ENCODE results near the gene NBEA. TPM values are rescaled to one million over a fixed set of nuclear protein-coding genes. Genes with fewer than 3 reads are reported as not detected.

Gene NBEA
- total RNA-seq, 1 experiment from 2014 or later = 3.3 TPM

DNA sequence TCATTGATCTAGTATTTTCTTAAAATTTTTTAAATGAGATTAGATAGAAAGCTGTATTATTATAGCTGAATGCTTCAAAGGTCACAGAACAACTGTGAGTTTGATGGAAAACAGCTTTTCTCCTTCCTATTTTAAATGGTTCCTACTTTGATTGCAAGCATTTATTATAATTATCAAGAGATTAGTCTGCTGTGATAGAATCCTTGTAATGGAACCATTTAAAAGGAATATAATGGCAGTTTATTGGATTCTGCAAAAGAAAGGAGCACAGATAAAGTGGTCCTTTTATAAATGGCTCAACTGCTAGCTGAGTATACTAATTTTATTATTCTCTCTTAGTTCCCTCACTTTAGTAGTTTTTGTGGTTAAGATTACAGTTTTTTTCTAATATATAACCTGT lies 447.5 kb downstream of the NBEA start:
- in situ Hi-C loops (cut with HindIII; ENCODE audit: low pct_unique_long_range_greater_than_20kb, low sequenced_read_pairs) = no loop called here
- H3K4me3 ChIP-seq (ENCODE audit: low read depth in 2 of 2, low read length in 2 of 2) = no peak overlapping the region

DNA sequence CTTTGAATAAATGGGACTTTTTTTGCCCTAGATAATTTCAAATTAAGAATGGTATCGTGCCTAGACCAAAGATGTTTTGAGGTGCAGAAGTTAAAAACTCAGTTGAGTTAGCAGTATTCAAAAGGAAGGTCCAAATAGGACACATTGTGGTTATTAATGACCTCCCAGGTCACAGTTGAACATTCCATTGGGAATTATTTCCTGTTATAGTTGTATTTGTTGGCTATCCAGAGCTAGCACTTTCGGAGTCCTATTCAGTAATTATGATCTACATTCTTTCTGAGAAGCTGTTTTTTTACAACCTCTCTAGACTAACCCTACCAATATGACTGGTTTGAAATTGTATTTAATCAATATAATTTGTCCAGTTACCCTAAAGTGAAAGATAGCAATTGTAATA lies 450.7 kb downstream of the NBEA start:
- DNase-seq (ENCODE audit: low read depth, low spot score) = no peak
- no peaks in the 10 kb centered on the region for H3K27me3 ChIP-seq (ENCODE audit: control insufficient read depth, insufficient read depth, low read length)
- in situ Hi-C loops (cut with HindIII; ENCODE audit: low pct_unique_long_range_greater_than_20kb, low sequenced_read_pairs) = no loop called here
- ChIA-PET CTCF (no interaction called here), POLR2A (no interaction called here)
- intact Hi-C loops (cut with micrococcal nuclease; ENCODE audit: unreplicated experiment) = no loop called here
- H3K9me3 ChIP-seq (ENCODE audit: control insufficient read depth, insufficient read depth, low read depth, low read length) = no peaks in the 10 kb centered on the region
- no peak overlapping the region for H3K27ac ChIP-seq (ENCODE audit: low read length)
- BruUV-seq (replicated peaks) = no TSS peak
- no peak for ATAC-seq
- no peaks in the 10 kb centered on the region for H3K4me1 ChIP-seq (ENCODE audit: control insufficient read depth, insufficient read depth, low read length)
- H3K36me3 ChIP-seq (ENCODE audit: control insufficient read depth, insufficient read depth, low read length) = no peaks in the 10 kb centered on the region
- no peak for TF ChIP-seq POLR2AphosphoS5 (IDR thresholded peaks at IDR 0.05; ENCODE audit: low read depth, low read length)
- TF ChIP-seq, protein P1, sequence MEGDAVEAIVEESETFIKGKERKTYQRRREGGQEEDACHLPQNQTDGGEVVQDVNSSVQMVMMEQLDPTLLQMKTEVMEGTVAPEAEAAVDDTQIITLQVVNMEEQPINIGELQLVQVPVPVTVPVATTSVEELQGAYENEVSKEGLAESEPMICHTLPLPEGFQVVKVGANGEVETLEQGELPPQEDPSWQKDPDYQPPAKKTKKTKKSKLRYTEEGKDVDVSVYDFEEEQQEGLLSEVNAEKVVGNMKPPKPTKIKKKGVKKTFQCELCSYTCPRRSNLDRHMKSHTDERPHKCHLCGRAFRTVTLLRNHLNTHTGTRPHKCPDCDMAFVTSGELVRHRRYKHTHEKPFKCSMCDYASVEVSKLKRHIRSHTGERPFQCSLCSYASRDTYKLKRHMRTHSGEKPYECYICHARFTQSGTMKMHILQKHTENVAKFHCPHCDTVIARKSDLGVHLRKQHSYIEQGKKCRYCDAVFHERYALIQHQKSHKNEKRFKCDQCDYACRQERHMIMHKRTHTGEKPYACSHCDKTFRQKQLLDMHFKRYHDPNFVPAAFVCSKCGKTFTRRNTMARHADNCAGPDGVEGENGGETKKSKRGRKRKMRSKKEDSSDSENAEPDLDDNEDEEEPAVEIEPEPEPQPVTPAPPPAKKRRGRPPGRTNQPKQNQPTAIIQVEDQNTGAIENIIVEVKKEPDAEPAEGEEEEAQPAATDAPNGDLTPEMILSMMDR (IDR thresholded peaks at IDR 0.05) = no peak
- no peak for TF ChIP-seq TCF7L2 (IDR thresholded peaks at IDR 0.05; ENCODE audit: low read depth, low read length)
- TF ChIP-seq SIN3A (IDR thresholded peaks at IDR 0.05; ENCODE audit: borderline replicate concordance, insufficient read depth, low read depth, low read length) = no peak
- TF ChIP-seq, protein P2, sequence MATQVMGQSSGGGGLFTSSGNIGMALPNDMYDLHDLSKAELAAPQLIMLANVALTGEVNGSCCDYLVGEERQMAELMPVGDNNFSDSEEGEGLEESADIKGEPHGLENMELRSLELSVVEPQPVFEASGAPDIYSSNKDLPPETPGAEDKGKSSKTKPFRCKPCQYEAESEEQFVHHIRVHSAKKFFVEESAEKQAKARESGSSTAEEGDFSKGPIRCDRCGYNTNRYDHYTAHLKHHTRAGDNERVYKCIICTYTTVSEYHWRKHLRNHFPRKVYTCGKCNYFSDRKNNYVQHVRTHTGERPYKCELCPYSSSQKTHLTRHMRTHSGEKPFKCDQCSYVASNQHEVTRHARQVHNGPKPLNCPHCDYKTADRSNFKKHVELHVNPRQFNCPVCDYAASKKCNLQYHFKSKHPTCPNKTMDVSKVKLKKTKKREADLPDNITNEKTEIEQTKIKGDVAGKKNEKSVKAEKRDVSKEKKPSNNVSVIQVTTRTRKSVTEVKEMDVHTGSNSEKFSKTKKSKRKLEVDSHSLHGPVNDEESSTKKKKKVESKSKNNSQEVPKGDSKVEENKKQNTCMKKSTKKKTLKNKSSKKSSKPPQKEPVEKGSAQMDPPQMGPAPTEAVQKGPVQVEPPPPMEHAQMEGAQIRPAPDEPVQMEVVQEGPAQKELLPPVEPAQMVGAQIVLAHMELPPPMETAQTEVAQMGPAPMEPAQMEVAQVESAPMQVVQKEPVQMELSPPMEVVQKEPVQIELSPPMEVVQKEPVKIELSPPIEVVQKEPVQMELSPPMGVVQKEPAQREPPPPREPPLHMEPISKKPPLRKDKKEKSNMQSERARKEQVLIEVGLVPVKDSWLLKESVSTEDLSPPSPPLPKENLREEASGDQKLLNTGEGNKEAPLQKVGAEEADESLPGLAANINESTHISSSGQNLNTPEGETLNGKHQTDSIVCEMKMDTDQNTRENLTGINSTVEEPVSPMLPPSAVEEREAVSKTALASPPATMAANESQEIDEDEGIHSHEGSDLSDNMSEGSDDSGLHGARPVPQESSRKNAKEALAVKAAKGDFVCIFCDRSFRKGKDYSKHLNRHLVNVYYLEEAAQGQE (IDR thresholded peaks at IDR 0.05; ENCODE audit: insufficient read depth in 1 of 2, low read depth in 2 of 2, low read length in 1 of 2) = no peak
- H3K4me3 ChIP-seq (ENCODE audit: low read depth in 2 of 2, low read length in 2 of 2) = no peak overlapping the region

More for the DNA sequence above, 447.5 kb downstream of the NBEA start:
- Histone ChIP-seq H3K9me3 (ENCODE audit: control insufficient read depth, insufficient read depth, low read depth, low read length) (no peaks in the 10 kb centered on the region), H3K27me3 (ENCODE audit: control insufficient read depth, insufficient read depth, low read length) (no peaks in the 10 kb centered on the region), H3K4me1 (ENCODE audit: control insufficient read depth, insufficient read depth, low read length) (no peaks in the 10 kb centered on the region), H3K27ac (ENCODE audit: low read length) (no peak overlapping the region), H3K36me3 (ENCODE audit: control insufficient read depth, insufficient read depth, low read length) (no peaks in the 10 kb centered on the region)
- POLR2A ChIA-PET = no interaction called here
- CTCF ChIA-PET = no interaction called here
- TF ChIP-seq, protein P2 (IDR thresholded peaks at IDR 0.05; ENCODE audit: insufficient read depth in 1 of 2, low read depth in 2 of 2, low read length in 1 of 2) = no peak
- no peak for TF ChIP-seq POLR2AphosphoS5 (IDR thresholded peaks at IDR 0.05; ENCODE audit: low read depth, low read length)
- no peak for TF ChIP-seq TCF7L2 (IDR thresholded peaks at IDR 0.05; ENCODE audit: low read depth, low read length)
- no peak for TF ChIP-seq SIN3A (IDR thresholded peaks at IDR 0.05; ENCODE audit: borderline replicate concordance, insufficient read depth, low read depth, low read length)
- TF ChIP-seq, protein P1 (IDR thresholded peaks at IDR 0.05) = no peak
- DNase-seq (ENCODE audit: low read depth, low spot score) = no peak
- no TSS peak for BruUV-seq (replicated peaks)
- no peak for ATAC-seq
- intact Hi-C loops (cut with micrococcal nuclease; ENCODE audit: unreplicated experiment) = no loop called here
